Right renal cortex interstitium (tissue), 3 donors: ENCODE data around the gene KDM1A. TPM values are rescaled to one million over a fixed set of nuclear protein-coding genes. Genes with fewer than 3 reads are reported as not detected.

Experiments used
- DNase-seq, 3 donors: peaks; one replicate each; pipeline ENCODE4 v3.0.0-alpha.2; 2013; ENCODE audit warnings: low read depth in 3 of 3, low spot score in 2 of 3
- polyA plus RNA-seq, 3 donors: library from polyadenylated mRNA; unstranded; fragments of 120-200 nt; gene quantifications; one replicate each; pipeline ENCODE4 v1.2.1, GENCODE V29; 2013; ENCODE audit not compliant: insufficient read length in 3 of 3

The KDM1A gene
- polyA plus RNA-seq, 3 donors = 129 to 136 (median 131) TPM

DNA sequence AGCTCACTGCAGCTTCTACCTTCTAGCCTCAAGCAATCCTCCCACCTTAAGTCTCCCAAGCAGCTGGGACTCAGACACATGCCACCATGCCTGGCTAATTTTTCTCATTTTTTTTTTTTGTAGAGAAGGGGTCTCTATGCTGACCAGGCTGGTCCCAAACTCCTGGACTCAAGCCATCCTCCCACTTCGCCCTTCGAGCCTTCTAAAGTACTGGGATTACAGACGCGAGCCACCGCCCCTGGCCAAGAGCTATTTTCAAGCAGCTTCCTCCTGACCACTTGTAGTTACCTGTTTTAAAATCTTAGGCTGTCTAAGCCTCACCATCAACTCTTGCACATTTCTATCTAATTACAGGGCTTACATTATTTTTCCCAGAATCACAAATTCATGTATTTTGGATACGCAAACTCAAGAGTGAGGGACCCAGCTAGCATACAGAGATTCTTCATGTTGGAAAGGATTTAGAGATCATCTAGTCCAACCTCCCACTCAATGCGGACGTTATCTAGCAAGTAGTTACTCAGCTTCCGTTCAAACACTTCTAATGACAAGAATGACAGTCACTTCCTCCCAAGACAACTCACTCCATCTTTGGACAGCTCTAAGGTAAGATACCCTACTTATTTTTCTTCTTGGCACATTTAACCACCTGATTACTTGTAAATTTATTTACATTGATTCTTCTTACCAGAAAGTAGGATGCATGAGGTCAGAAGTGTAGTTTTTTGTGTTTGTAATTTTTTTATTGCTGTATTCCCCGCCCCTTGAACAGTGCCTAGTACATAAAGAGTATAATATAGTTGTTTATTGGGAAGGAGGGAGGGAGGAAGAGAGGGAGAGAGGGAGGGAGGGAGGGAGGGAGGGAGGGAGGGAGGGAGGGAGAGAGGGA lies 84.0 kb downstream of the KDM1A start:
- DNase-seq = no peak

DNA sequence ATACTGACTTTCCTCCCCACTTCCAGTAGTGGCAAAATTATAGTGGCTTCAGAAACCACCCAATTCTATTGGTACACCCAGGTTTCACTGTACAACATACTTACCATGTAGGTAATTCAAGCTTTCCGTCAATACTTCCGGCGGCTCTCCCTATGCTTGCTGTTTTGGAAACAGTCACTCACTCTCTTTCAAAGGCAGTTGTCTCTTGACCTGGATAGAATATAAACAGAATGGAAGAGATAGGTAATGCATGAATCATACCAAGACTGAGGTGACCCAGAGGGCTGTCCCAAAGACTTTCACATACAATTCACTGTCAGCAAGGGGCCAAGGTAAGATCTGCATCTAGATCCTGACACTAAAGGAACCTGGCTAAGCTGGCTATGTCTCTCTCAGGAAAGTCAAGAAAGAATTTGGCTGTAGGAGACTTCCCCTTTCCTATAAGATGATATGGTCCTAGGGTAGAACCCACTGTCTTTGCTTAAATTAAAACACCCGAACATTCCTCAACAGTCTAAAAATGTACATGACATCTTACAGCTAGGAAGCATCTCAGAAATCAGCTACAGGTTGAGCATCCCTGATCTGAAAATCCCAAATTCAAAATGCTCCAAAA lies 89.8 kb downstream of the KDM1A start:
- no peak for DNase-seq

DNA sequence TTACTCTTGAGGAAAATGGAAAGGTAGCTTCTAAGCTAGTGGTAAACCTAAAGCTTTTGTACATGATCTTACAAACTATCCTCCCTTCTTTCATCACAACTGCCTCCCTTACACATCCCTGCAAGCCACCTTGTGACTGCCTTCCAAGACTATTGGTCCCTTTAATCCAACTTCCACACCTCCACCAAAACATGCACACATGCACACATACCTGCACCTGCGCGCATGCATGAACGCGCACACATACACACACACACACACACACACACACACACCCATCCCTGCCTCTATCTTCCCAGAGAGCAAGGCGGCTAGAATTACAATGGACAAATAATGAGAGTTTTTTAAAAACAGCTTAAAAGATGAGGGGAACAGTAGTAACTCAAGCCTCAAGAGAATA lies 91.1 kb downstream of the KDM1A start:
- DNase-seq = no peak

DNA sequence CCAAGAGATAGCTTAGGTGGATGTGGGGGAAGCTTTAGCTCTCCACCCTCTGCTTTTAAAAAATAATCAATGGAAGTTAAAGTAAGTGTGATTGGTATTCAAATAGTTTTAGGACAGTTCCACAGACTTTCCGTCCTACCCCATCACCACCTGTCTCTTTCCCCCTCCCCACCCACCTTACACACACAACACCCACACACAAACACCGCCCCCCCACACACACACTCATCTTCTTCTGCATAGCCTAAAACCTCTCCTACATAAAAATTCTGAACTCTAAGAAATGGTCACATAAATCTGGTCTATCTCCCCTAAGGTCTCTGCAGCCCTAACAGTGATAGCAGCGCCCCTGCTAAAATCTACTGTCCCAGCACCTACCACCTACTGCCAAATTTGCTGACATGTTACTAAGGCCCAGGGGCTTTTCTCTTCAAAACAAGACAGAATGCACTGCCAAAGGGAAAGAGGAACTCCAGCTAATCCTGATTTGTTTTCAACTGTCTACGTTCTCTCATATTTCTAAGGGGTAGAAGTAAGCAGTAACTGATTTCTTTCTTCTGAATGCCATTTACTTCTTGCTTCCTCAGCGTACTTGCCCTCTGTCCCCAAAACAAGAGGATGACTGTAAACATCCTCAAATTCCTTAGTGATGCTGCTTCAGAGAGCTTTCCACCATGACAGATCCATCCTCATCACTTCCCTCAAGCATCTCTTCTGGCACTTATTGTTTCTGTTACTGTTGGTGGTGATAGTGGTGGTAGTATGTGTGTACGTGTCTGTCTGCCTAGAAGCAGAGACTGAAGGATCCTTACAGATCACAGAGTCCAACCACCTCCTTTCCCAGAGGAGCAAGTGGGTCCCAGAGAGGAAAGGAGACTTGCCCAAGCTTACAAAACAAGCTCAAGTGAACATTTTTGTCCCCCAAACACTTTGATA lies 92.6 kb downstream of the KDM1A start:
- no peak for DNase-seq

DNA sequence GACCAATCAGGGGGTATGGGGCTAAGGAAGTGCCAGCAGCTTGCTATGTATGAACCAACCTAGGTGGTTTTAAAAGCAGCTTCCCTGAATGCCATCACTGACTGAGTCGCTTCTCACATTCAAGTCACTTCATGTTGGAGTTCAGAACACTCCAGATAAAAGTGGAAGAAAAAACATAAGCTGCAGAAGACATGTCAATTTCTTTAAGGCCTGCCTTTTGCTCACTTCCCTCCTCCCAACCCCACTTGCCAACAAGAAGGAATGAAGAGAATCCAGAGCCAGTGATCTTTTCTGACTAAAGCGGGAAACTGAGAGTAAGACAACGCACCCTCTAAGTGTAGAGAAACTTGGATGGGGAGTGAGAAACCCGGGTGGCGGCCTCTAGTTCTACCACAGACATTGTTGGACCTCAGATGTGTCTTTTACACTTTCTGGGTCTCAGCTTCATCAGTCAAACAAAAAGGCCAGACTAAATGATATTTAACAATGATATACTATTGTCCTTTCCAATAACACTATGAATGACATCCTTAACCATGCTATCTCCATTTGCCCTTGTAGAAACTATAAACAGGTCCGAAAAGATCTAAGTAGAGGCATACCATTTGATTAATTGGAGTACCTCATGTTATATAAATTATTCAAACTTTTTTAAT lies 95.3 kb downstream of the KDM1A start:
- no peak for DNase-seq

DNA sequence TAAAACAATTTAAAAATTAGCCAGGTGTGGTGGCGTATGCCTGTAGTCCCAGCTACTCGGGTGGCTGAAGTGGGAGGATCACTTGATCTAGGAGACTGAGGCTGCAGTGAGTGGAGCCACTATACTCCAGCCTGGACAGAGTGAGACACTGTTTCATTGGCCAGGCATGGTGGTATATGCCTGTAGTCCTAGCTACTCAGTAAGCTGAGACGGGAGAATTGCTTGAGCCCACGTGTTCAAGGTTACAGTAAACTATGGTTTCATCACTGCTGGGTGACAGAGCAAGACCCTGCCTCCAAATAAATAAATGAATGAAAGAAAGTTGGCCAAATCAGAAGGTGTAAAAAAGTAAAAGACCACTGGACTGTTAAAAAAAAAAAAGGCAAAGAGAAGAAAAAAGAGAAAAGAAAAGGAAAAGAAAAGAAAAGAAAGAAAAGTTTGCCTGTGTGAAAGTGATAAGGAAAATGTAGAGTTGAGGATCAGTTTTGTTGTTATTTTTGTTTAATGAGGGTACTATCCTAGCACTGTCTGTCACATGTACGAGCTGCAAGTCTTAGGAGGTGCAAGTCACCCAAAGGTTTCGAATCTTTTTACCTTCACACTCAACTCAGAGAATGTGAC lies 97.1 kb downstream of the KDM1A start:
- DNase-seq = no peak

DNA sequence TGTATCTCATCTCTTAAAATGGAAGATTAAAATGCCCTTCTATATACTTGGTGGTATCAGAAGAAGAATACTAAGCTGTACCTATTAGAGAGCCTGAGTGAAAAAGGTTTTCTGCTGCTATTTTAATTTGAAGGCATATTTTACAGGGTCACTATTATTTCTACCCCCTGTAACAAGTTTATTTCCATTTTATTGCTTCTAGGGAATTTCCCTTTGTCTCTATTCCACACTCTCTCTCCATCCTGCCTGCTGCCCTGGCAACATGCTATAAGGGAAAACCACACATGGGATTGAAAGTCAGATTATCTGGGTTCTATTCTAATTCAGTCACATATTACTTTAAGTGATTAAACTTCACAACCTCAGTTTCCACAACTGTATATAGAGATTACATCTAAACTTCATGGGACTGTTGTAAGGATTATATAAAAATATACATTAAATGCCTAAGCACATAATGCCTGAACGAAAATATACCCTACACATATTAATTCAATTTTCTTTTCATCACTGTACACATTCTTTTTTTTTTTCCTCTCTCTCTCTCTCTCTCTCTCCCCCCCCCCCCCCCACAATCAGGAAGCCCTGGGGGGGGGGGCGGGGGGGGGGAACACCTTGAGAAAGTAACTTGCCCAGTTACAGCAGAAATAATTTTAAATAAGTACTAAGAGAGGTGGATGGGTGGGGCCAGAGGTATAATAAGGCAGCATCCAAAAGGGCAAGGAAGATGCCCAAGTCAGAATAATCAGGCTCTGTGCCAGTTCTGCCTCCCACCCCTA lies 97.8 kb downstream of the KDM1A start:
- no peak for DNase-seq

DNA sequence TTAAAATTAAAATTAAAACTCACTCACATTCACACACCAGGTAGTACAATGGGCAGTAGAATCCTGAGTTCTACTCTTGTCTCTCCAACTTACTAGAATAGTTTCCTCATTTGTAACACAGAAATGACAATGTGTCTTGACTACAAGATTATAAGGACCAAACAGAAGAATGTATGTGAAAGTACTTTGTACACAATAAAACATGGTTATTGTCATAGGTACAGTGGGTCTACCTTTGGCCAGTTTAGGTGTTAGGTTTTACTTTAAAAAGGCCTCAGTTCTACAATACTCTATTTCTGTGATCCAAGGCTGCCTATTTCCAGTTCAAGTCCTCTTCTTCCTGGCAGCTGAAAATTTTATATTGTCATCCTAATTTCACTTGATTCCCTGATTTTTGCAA lies 99.1 kb downstream of the KDM1A start:
- no peak for DNase-seq

DNA sequence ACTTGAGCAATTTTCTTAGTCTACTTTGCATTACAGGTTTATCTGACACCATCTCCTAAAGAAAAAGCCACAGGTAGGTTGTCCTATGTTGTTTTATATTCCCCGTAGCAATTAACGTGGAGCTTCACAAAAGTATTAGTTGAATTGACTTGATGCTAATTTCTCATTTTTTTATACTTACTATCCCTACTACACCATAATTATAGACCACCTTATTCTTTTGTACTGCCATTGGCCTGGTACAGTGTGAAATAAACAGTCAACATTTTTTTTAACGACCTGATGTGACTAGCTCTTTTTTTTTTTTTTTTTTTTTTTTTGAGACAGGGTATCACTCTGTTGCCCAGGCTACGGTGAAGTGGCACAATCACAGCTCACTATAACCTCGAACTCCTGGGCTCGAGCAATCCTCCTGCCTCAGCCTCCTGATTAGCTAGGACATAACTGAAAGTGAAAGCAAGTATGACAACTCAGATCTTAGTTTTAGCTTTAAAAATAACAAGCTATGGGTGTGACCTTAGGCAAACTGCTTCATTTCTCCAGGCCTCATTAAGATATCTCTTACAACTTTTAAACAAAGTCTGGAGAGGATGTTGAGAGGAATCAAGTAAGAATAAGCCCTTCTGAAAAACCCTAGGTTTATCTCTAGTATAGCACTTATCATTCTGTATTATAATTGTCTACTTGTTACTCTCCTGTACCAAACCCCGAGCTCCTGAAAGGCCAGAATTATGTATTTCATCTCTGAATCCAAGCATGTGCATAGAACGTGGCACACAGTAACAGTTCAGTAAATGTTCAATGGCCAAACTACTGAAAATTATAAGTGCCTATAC lies 99.9 kb downstream of the KDM1A start:
- no peak for DNase-seq

DNA sequence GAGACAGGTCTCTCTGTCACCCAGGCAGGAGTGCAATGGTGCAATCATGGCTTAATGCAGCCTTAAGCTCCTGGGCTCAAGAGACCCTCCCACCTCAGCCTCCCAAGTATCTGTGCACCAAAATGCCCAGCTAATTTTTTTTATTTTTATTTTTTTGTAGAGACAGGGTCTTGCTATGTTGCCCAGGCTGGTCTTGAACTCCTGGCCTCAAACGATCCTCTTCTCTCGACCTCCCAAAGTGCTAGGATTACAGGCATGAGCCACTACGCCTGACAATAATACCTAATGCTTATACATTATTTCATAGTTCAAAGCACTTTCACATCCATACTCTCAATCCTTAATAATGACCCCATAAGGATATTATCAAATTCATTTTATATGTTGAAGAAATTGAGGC lies 101.1 kb downstream of the KDM1A start:
- DNase-seq = no peak

DNA sequence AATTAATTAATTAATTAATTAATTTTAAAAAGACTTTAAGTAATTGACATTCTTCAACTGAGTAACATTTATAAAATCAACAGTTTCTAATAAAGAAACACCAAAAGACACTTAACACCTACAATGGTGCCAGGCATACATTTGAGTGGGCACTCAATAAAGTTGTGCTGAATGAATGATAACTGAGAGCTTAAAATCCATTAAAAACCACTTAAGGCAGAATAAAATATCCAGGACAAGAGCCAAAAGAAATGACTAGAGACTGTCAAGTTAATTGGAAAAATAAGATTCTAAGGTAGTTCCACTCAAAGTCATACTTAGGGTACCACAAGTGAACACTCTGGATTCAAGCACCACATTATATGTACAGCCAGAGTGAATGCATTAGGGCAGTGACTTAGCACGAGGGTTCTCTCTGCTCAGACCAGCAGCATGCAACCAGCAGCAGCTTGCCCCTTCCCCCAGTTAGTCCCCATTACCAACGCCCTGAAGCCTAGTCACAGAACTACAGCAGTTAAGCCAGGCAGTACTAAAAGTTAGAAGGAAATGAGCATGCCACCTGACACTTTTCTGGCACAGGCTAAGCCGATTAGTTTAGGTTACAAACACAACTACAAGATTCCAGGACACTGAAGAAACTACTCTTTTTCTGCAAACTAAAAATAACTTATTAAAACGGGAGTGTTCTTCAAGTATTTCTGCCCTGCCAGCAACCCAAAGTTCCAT lies 102.9 kb downstream of the KDM1A start:
- peak in 2 of 3 donors; percentile 21 to 26 for DNase-seq

DNA sequence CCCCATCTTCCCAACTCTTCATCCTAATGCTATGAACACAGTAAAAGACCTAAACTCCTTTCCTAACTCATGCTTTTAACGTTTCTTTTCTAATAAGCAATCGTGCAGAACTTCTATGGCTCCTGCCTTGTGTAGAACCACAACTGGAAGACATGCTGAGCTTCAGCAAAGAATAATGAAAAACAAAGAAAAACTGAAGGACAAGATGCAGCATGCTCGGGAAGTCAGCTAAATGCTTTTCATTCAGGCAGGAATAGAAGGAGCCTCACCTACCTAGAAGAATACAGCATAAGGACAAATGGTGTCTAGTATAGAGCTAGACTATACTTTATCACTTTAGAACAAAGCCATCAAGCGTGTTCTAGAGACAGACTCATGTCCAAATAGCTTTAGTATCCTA lies 103.5 kb downstream of the KDM1A start:
- no peak for DNase-seq

DNA sequence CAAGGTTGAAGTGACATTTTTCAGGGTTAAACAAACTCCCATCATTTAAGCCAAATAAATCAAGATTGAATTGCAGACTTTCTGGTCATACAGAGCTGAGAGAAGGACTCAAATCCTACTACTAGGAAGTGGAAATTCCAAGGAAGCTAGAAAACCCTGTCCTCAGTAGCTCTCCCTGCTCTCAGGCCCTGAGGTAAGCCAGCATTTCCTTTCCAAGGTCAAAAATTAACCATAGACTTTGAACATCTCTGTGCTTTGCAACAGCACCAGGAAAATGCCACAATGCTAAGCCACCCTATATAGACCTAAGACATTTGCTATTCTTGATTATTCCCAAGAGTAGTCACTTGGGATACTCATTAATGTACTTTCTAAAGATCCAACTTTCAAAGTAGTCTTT lies 104.3 kb downstream of the KDM1A start:
- no peak for DNase-seq

DNA sequence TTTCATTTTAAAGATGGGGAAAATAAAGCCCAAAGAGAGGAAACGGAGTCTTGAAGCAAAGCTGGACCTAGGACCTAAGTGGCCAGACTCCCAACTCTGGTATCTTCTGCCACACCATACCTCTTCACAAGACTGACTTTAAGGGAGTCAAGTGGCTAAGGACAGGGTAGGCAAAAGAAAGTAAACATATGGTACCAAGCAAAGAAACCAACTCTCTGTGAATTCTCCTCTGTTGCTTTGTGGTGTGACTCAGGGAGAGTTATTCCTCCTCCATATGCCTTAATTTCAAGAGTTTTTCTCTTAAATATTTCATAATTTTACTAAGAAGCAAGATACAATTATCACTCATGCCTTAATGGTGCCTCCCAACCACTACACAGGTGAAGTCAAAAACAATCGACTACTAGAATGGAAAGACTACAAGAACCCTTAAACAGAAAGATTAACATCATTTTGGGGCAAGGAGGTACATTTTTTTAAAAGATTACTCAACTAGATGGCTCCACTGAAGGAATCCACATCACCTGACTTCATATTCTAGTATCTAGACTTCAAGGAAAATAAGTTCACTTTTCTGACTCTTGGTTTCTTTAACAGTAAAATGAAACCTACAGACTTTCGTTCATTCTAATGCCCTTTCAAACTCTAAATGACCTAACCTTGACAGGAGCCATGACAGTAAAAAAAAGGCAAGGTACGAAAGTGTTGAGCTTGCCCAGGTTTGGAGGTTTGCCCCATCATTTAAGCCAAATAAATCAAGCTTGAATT lies 105.2 kb downstream of the KDM1A start:
- DNase-seq = no peak

DNA sequence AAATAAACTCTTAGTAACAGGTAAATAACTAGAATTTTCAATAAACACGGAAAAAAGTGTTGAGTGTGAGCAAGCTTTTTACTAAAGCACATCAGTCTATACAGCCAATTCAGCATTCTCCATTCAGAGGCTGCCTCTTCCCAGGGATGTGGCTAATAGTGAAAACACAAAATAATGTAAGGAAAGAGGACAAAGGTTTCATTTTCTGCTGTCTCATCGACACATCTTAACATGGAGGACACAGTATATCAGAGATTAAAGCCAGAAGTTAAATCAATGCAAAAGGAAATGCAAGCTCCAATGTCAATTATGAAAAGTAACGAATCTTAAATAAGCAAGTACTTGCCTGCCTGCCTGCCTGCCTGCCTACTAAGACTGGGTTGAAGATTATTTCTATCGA lies 106.2 kb downstream of the KDM1A start:
- no peak for DNase-seq

DNA sequence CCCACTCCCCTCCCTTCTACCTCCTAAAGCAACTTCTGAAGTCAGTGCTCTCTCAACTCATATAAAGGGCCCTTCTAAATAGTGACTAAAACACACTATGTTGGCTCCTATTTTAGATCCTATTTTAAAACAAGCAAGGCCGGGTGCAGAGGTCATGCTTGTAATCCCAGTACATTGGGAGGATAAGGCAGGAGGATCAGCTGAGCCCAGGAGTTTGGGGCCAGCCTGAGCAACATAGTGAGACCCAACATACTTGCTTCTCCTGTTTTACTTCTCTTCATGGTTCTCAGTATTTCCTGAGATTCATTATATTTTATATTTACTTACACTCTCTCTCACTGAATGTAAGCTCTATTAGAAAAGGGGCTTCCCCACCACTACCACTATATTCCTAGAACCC lies 106.9 kb downstream of the KDM1A start:
- DNase-seq = no peak

DNA sequence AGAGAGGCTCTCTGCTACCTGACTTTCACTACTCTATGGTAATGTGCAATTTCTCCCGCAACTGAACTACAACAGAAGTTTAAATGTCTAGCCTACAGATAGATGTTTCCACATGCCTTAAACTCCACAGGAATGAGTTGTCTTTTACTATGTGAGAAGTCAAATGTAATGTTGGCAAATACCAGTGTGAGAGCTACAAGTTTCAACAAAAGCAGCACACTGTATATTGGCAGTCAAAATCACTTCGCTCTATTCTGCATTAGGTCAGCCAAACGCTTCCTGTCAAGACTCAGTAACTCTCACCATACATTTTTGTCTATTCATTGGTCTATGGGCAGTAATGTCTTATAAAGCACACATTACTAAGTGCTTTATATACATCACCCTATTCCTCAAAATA lies 107.5 kb downstream of the KDM1A start:
- DNase-seq = no peak
